ENCODE data around the gene THUMPD3. TPM values are rescaled to one million over a fixed set of nuclear protein-coding genes. Genes with fewer than 3 reads are reported as not detected.

THUMPD3 gene
- total and polyA plus RNA-seq, 7 donors, result 15.6 to 38.5 (median 30.9) TPM

- H3K36me3 ChIP-seq, result peaks cover 0 to 16% (median 0%) of the 10 kb centered on the region in 4 donors
- peak; percentile 96 to 97 for TF ChIP-seq POLR2A (IDR thresholded peaks at IDR 0.05)
- no peak for TF ChIP-seq EP300 (IDR thresholded peaks at IDR 0.05)
- TF ChIP-seq POLR2AphosphoS5 (IDR thresholded peaks at IDR 0.05), result peak; percentile 98 to 99 (median 99)
- no peak for TF ChIP-seq CTCF (IDR thresholded peaks at IDR 0.05)
- intact Hi-C loops (cut with DNase I), result loop anchor here (5.0 kb wide), 1 partner anchor 35 kb away; the partner anchor contains the start of gene THUMPD3
- no peaks in the 10 kb centered on the region for H3K27me3 ChIP-seq
- H3K4me3 ChIP-seq, result peak within 1 kb of the TSS; percentile 83 to 97 (median 90)
- no peaks in the 10 kb centered on the region for H3K9me3 ChIP-seq
- H3K4me1 ChIP-seq, result peaks cover 0 to 72% (median 70%) of the 10 kb centered on the region in 4 donors
- peak; percentile 99 for DNase-seq
- 1% methylated on average over 63 of the region's 63 CpGs for WGBS, 2 donors
- peak within 1 kb of the TSS; percentile 98 to 99 (median 99) for H3K27ac ChIP-seq
Observed at GRCh38 chr3:9397332-9397905, 34.6 kb downstream of the THUMPD3 start, which contains the start of gene SETD5. Gene SETD5 (plus strand): TSS chr3:9397615. CDS start chr3:9428939, 31,324 bp downstream.

DNA sequence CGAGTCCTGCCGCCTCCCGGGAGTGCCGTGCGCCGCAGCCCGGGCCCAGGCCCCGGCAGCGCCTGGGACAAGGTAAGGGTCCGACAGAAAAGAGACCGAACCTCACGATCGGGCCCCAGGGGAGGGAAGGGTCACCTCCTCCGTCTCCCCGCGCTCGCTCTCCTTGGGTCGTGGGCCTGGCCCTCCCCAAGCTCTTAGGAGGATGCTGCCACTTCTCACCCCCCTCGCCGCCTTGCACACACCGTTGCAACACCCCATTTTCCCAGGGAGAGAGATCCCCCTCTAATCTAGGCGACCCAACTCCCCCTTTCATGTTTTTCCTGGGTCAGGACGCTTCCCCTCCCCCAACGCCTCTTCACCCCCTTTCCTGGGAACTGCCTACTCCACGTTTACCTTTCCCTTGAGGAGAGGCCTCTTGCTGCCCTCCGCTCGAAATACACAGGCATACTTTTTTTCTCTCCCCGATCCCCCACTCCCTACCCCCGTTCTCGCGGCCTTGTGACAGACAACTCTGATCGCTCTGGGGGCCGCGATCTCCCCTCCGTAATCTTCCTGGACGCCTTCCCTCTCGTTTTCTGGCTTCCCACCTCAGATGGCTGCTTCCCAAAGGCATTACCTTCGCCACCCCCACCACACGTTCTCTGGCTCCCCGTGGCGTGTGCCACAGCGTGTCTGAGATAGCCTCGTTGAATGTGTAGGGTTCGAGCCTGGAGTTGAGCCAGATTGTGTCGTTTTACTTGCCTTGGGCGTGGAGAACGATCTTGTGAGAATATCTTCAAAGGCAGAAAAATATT is 35.2 kb downstream of the THUMPD3 start:
- Histone ChIP-seq H3K27ac (peak overlapping the region; percentile 98 to 99 (median 99)), H3K4me3 (peak overlapping the region; percentile 83 to 97 (median 90)), H3K36me3 (peaks cover 0 to 16% (median 0%) of the 10 kb centered on the region in 4 donors), H3K4me1 (peaks cover 0 to 72% (median 71%) of the 10 kb centered on the region in 4 donors), H3K9me3 (no peaks in the 10 kb centered on the region), H3K27me3 (no peaks in the 10 kb centered on the region)
- no peak for TF ChIP-seq CTCF (IDR thresholded peaks at IDR 0.05)
- TF ChIP-seq POLR2A (IDR thresholded peaks at IDR 0.05), result peak in 1 of 2 donors; percentile 10
- TF ChIP-seq POLR2AphosphoS5 (IDR thresholded peaks at IDR 0.05), result peak in 2 of 4 donors; percentile 8 to 40
- no peak for TF ChIP-seq EP300 (IDR thresholded peaks at IDR 0.05)
- intact Hi-C loops (cut with DNase I), result loop anchor here (1.0 to 5.0 kb wide), 2 partner anchors 25 to 36 kb away; partner anchors contain the start of gene THUMPD3
- DNase-seq, result peak; percentile 79
- WGBS, 2 donors, result 1% methylated on average over 47 of the region's 47 CpGs

- DNase-seq, result no peak
- Histone ChIP-seq H3K36me3 (peaks cover 0 to 9% (median 0%) of the 10 kb centered on the region in 4 donors), H3K27me3 (no peaks in the 10 kb centered on the region), H3K4me1 (peaks cover 0 to 72% (median 72%) of the 10 kb centered on the region in 4 donors), H3K27ac (peak overlapping the region; percentile 98 to 99 (median 99)), H3K9me3 (no peaks in the 10 kb centered on the region), H3K4me3 (peak overlapping the region; percentile 83 to 97 (median 90))
- 0 to 1% methylated on average over 7 of the region's 7 CpGs for WGBS, 2 donors
- TF ChIP-seq POLR2A (IDR thresholded peaks at IDR 0.05) (no peak), EP300 (IDR thresholded peaks at IDR 0.05) (no peak), POLR2AphosphoS5 (IDR thresholded peaks at IDR 0.05) (peak in 2 of 4 donors; percentile 1 to 6), CTCF (IDR thresholded peaks at IDR 0.05) (no peak)
- intact Hi-C loops (cut with DNase I), result loop anchor here (1.0 to 5.0 kb wide), 2 partner anchors 24 to 37 kb away; partner anchors contain the start of gene THUMPD3
Observed at GRCh38 chr3:9398700-9399336, 36.0 kb downstream of the THUMPD3 start.

GRCh38 chr3:9399337-9399703 is 36.5 kb downstream of the THUMPD3 start:
- H3K4me1 ChIP-seq, result peaks cover 0 to 72% (median 71%) of the 10 kb centered on the region in 4 donors
- H3K27me3 ChIP-seq, result no peaks in the 10 kb centered on the region
- no peak for TF ChIP-seq EP300 (IDR thresholded peaks at IDR 0.05)
- peak overlapping the region; percentile 98 to 99 (median 99) for H3K27ac ChIP-seq
- peak overlapping the region; percentile 1 to 92 (median 86) for H3K4me3 ChIP-seq
- DNase-seq, result no peak
- H3K9me3 ChIP-seq, result no peaks in the 10 kb centered on the region
- 3 to 13% methylated on average over 2 of the region's 2 CpGs for WGBS, 2 donors
- intact Hi-C loops (cut with DNase I), result loop anchor here (5.0 kb wide), 1 partner anchor 37 kb away; the partner anchor contains the start of gene THUMPD3
- H3K36me3 ChIP-seq, result peaks cover 0 to 4% (median 0%) of the 10 kb centered on the region in 4 donors
